Measurements from ENCODE around the gene P3H3. TPM values are rescaled to one million over a fixed set of nuclear protein-coding genes. Genes with fewer than 3 reads are reported as not detected.

The P3H3 gene, protein sequence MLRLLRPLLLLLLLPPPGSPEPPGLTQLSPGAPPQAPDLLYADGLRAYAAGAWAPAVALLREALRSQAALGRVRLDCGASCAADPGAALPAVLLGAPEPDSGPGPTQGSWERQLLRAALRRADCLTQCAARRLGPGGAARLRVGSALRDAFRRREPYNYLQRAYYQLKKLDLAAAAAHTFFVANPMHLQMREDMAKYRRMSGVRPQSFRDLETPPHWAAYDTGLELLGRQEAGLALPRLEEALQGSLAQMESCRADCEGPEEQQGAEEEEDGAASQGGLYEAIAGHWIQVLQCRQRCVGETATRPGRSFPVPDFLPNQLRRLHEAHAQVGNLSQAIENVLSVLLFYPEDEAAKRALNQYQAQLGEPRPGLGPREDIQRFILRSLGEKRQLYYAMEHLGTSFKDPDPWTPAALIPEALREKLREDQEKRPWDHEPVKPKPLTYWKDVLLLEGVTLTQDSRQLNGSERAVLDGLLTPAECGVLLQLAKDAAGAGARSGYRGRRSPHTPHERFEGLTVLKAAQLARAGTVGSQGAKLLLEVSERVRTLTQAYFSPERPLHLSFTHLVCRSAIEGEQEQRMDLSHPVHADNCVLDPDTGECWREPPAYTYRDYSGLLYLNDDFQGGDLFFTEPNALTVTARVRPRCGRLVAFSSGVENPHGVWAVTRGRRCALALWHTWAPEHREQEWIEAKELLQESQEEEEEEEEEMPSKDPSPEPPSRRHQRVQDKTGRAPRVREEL
- polyA plus RNA-seq (2014; cell fraction: cytosol; rRNA removed), result 34.5 and 38.9 TPM in 2 replicates
- polyA plus RNA-seq (2014; cell fraction: nucleus; rRNA removed), result 221 and 272 TPM in 2 replicates

DNA sequence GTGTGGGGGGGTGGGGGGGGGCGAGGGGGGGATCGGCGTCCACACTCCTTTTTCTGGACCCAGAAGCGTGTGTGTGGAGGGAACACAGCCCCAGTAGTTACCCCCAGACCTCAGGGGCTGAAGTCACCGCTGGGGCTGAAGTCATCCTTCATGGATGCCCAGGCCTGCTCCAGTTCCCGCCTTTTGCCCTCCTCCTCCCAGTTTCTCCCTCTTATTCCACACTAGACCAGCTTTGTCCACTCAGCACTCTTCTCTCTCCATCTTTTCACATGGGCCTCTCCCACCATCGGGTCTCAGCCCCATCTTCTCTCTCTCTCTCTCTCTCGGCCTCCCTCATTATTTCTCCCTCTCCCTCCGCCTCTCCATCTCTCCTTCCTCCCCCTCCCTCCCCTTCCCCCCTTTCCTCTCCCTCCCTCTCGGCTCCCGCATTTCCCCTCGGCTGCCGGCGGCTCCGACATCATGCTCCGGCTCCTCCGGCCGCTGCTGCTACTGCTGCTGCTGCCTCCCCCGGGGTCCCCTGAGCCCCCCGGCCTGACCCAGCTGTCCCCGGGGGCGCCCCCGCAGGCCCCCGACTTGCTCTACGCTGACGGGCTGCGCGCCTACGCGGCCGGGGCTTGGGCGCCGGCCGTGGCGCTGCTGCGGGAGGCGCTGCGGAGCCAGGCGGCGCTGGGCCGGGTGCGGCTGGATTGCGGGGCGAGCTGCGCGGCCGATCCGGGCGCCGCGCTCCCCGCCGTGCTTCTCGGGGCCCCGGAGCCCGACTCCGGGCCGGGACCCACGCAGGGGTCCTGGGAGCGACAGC, at the start of gene P3H3:
Gene P3H3, plus strand, starts transcription at position 426 of the 799 bp plus-strand sequence. Its CDS starts 34 bp downstream, at position 460.
- DNase-seq (ENCODE audit: low spot score), result peak; percentile 81

DNA sequence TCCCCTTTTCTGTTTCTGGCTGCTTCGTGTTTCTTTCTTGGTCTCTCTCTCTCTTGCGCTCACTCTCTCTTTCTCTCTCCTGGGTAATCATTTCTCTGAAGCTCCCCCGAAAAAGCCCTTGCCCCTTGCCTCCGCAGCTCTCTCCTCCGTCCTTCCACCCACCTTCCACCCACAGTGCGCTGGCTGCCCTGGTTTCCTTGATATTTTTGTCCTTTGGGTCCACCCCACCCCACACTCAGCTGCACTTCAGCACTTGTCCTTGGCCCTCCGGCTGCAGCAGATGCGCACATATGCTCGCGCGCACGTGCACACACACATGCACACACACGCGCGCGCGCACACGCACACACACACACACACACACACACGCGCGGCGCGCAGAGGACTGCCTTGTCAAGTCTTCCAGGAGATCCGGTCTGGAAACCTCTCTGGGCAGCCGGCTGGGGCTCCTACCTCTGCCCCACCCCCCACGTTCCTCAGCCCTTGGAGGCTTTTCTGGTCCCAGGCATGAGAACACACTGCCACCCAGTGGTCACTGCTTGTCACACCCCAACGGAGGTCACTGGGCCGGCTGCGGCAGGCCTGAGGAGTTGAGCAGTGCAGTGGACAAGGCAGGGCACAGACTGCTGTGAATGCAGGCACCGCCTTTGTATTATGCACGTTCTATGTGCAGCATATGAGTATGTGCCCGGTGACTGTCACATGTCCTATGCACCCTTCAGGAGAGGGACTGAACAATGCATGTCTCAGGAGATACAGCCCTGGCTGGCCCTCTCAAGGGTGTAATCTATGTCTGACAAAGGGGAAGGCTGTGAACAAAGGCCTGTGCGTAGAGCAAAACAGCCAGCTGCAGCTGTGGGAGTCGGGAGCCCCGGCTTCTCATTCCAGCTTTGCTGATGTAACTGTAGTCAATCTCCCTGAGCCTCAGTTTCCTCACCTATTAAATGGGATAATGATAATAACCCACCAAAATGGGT, 49.3 kb upstream of the P3H3 start:
- peak; percentile 95 for DNase-seq (ENCODE audit: low spot score)

DNA sequence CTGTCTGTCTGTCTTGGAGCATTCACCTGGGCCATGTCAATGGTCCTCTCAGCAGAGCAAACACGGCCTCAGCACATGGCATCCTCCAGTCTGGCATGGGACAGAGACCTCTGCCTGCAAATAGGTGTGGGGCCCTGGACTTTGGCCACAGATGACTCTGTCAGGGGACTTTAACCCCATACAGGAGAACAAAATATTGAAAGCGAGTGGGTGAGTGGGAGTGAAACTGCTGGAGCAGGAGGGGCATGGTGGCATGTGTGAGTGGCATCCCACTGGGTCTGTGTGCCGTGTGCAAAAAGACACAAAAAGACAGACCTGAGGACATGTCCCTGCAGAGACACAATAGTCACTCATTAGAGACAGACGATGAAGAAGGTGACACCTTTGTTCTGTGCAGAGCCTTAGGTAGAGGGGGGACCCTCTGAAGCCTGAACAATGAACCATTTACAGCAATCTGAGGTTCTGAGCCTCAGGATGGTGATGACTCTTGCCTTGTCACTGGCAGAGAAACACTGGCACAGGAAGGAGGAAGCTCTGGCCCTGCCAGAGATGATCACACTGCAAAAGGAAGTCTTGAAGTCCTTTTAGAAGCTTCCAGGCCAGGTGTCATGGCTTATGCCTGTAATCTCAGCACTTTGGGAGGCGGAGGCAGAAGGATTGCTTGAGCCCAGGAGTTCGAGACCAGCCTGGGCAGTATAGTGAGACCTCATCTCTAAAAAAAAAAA, 48.3 kb upstream of the P3H3 start:
- DNase-seq (ENCODE audit: low spot score), result no peak

DNA sequence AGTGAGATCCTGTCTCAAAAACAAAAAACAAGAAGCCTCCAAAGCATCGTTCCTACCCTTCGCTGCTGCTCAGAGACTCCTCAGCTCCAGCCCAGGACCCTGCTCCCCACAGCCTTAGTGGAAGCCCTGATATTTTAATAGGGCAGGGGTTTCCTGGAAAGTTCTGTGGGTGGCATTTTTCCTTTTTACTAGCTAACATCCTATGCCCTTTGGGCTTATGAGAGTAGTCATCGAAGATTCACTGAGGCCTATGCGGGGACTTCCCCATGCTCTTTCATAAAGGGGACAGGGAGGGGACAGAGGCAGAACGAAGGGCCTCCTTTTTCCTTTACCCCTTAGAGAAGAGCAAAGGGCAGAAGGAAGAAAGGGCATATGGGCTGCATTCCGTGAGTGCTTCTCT, 47.6 kb upstream of the P3H3 start:
- DNase-seq (ENCODE audit: low spot score), result no peak

DNA sequence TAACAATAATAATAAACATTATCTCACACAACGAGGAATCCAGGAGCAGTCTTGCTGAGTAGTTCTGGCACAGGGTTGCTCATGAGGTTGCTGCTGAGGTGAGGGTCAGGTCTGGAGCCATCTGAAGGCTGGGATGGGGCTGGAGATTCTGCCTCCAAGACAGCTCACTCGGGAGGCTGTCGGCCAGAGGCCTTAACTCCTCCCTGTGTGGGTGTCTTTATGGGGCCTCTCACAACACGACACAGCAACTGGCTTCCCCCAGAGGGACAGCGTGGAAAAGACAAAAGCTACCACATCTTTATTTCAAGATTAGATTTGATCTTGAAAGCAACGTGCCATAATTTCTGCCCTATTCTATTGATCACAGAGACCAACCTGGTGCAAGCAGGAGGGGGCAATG, 46.1 kb upstream of the P3H3 start:
- DNase-seq (ENCODE audit: low spot score), result no peak

DNA sequence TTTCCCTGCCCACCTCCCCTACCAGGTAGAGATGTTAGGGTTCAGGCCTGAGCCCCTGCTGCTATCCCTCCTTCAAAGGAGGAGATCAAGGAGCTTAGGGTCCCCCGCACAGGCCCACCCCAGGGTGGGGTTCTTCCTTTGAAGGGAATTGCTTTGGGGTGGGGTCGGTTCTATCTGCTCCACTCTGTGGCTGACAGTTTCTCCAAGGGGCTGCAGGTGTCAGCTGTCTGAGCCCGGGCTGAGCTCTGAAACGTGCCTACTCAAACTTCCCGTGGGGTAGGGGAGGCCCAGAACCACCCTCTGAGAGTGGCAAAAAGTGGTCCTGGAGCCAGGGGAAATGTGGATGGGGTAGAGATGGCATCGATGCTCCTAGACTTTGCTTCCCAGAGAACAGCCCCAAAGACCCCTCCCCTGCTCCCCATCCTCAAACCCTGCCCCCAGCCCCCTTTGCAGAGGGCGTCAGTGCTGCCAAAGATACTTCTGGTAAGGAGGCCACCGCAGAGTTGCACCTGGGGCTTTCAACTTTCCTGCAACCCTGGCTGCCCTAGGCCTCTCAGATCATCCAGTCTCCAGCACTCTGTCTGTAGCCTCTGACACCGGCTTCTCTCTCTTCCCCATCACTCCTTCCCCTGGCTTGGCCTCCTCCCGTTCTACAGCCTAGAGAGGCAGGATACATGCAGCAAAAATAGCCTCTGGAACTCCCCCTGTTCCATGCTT, 45.2 kb upstream of the P3H3 start:
- no peak for DNase-seq (ENCODE audit: low spot score)

DNA sequence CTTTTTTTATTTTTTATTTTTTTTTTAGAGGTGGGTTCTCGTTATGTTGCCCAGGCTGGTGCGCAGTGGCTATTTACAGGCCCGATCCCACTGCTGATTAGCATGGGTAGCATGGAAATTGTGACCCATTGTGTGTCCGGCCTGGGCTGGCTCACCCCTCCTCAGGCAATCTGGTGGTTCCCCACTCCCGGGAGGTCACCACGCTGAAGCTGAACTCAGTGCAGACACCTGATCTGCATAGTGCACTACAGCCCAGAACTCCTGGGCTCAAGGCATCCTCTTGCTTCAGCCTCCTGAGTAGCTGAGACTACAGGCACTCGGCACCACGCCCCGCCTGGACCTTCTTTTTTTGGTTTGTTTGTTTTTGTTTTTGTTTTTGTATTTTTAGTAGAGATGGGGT, 44.4 kb upstream of the P3H3 start:
- DNase-seq (ENCODE audit: low spot score), result no peak

DNA sequence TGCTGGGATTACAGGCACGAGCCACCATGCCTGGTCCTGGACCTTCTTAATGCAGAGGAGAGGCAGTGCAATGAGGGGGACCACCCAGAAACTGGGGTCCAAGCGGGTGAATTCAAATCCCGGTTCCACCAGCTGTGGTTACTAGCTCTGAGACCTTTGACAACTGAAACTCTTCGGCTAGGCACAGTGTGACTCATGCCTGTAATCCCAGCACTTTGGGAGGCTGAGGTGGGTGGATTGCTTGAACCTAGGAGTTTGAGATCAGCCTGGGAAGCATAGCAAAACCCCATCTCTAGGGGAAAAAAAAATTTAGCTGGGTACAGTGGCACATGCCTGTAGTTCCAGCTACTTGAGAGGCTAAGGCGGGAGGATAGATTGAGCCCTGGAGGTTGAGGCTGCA, 43.9 kb upstream of the P3H3 start:
- DNase-seq (ENCODE audit: low spot score), result no peak

DNA sequence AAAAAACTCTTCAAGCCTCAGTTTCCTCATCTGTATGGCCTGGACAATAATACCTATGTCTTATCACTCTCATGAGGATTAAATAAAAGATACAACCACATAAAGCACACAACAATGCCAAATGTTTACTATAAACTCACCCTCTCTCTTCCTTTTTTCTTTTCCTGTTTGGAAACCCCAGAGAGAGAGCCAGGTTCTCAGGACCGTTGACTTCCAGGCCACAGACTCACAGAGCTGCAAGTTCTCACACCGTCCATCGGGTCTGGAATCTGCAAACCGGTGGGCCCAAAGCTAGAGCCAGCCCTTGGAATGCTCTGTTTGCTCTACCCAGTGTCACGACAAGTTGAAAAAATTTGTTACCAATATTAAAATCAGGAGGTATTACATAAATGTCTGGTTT, 43.4 kb upstream of the P3H3 start:
- no peak for DNase-seq (ENCODE audit: low spot score)

DNA sequence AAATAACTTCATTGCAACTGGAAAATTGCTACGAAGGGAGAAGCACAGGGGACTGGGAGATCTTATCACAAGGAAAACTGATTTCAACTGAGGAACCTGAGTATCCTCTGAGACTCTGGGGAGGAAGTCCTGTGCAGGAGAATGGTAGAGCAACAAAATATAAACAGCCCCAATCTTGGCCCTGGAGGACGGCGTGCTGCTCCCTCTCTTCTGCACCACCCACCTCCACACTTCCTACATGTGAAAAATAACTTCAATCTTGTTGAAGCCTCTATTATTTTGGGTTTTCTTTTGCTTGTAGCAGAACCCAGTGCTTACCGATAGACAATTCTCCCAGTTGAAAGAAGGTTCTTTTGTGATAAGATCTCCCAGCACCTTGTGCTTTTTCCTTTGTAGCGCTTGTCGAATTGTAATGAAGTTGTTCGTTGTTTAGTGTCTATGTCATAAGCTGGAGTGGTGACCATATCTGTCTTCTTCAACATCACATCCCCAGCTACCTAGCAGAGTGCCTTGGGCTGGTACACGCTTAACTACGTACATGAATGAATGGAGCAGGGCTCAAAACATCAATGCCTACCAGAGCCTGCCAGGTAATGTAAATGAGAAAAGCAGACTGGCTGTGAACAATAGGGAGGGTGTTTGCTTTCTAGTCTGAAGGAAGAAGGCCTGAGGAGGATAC, 41.7 kb upstream of the P3H3 start:
- peak; percentile 83 for DNase-seq (ENCODE audit: low spot score)

DNA sequence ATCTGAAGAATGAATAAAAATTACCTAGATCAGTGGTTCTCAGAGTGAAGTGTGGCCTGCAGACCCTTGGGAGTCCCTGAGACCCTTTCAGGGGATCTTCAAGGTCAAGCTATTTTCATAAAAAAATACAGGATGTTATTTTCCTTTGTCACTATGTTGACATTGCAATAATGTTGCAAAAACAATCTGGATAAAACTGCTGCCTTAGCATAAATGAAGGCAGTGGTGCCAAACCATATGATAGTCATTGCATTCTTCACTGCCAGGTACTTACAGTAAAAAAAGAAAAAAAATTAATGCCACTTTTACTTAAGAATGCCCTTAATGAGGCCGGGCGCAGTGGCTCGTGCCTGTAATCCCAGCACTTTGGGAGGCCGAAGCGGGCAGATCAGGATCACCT, 40.9 kb upstream of the P3H3 start:
- DNase-seq (ENCODE audit: low spot score), result no peak

DNA sequence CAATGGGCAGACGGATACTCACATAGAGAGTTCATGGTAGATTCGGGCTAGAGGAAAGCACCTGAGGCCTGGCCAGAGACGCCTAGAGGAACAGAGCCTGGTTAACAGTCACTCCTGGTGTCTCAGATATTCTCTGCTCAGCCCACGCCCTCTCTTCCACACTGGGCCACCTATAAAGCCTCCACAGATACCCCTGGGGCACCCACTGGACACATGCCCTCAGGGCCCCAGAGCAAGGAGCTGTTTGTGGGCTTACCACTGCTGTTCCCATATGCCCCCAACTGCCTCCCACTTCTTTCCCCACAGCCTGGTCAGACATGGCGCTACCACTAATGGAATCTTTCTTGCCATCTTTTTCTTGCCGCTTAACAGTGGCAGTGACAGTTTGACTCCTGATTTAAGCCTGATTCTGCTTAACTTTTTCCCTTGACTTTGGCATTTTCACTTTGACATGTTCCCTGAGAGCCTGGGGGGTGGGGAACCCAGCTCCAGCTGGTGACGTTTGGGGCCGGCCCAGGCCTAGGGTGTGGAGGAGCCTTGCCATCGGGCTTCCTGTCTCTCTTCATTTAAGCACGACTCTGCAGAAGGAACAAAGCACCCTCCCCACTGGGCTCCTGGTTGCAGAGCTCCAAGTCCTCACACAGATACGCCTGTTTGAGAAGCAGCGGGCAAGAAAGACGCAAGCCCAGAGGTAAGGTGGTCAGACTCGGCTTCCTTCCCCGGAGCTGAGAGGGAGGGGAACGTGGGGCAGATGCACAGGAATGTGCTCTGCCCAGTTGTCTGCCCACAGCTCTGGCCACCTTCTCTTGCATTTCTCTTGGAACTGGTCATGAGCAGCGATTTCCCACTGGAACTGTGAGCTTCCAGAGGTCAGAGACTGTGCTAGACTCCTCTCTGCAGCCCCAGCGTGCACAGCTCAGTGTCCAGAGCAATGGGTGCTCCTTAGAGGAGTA, 39.0 kb upstream of the P3H3 start, which contains the start of gene CD4:
Gene CD4, plus strand, starts transcription at position 557 of the 953 bp plus-strand sequence. CDS start 10,611 bp downstream, outside the sequence.
- DNase-seq (ENCODE audit: low spot score), result no peak

DNA sequence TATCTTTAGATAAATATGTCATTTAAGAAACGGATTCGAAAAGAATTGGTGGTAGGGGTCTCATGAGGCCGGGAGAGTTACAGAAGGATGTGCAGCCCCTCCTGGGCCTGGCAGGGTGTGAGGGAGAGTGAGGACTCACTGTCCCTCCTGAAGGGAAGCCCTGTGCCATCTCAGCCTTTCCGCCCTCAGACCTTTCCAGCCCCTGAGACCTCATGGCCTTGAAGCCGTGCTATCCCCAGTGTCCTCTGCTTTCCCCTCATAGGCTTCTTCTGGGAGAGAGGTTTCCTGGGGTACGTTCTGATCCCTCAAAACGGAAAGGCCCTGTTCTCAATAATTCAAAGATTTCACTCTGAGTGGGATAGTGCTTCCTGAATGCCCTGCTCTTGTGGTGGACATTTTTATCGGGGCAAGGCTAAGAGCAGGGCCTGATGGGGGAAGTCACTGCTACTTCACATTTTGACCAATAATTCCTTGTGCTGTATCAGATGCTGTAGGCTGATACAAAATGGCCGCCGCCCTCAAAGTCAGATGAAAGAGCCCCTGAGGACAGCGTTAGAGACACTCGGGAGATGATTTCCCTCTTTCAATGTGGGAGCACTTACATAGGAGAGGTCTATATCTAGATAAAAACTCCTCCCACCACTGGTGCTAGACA, 37.6 kb upstream of the P3H3 start:
- no peak for DNase-seq (ENCODE audit: low spot score)

DNA sequence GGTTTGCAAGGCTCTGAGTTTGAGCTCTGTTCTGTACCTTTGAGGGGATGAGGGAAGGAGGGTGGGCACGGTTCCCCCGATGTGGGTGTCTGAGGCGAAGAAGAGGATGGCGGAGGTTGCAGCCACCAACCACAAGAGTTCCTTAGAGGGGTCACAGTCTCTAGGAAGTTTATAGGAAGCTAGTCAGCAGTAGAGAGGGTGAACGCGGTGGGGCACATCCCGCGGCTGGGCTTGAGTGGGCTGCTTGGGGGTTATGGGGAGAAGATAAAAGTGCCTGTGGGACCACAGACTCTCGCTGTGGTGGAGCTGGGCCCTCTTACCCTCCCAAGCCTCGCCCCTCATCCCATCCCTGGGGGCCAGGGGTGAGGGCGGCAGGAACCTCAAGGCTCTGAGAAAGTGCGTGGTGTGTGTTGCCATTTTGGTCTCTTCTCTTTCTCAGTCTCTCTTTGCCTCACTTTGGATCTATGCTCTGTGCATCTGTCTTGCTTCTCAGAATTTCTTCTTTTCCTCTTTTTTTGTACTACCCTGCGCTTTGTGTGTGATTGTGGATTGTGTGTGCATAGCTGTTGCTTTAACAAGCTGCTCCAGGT, 36.2 kb upstream of the P3H3 start:
- no peak for DNase-seq (ENCODE audit: low spot score)

DNA sequence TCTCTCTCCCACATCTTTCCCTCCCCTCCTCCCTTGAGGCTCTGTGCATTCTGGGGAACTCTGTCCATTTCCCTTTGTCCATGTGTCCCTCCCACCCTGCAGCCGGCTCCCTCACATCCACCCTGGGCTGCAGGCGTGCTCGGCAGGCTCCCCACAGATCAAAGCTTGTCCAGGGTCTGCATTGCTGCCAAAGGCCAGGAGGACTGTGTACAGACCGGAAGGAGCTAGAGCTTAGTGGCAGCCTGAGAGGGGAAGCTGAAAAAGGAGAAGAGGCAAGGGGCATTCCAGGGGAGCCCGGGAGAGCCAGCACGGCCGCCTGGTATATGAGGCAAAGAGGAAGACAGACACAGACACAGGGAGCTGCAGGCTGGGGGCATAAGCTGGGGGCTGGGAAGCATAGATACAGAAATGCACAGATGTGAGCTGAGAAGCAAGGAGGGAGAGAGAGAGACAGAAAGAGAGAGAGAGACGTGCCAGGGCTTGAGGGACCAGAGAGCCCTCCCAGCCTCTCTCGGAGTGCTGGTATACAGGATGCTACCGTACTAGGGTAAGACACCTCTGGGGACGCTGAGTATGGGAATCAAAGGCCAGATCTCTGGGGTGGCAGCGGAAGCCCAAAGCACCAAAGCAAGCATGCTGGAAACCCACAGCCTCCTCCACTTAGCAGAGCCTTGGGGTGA, 35.5 kb upstream of the P3H3 start:
- DNase-seq (ENCODE audit: low spot score), result peak; percentile 53

DNA sequence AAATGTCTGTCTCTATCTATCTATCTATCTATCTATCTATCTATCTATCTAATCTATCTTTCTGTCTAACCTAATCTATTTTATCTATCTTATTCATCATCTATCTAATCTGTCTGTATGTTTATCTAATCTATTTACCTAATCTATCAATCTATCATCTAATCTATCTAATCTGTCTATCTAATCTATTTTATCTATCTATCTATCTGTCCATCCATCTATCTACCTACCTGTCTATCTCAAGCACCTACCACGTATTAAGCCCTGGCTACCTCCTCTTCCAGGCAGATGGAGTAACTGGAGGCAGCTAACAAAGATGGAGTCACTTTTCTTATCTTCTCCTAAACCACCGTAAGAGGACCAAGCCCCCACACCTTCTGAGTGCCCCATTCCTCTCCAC, 33.1 kb upstream of the P3H3 start:
- no peak for DNase-seq (ENCODE audit: low spot score)

All from SK-N-DZ (cell line).